Renal pelvis (tissue), 4 donors: Measurements from ENCODE around the gene ST6GALNAC3. TPM values are rescaled to one million over a fixed set of nuclear protein-coding genes. Genes with fewer than 3 reads are reported as not detected.
"Not testable (repeated sequence)": the region's sequence is repeated elsewhere in the genome, so short reads cannot be mapped to it uniquely, and the experiment has no call there.

Source experiments
- DNase-seq: peaks from one replicate; pipeline ENCODE4 v3.0.0-alpha.2; 2013
- polyA plus RNA-seq, 3 donors: library from polyadenylated mRNA; unstranded; fragments of 120-200 nt; gene quantifications; one replicate each; pipeline ENCODE4 v1.2.1, GENCODE V29; 2013; ENCODE audit not compliant: insufficient read length in 3 of 3

The ST6GALNAC3 gene
- polyA plus RNA-seq, 3 donors, result 81.7 to 82.8 (median 81.9) TPM

DNA sequence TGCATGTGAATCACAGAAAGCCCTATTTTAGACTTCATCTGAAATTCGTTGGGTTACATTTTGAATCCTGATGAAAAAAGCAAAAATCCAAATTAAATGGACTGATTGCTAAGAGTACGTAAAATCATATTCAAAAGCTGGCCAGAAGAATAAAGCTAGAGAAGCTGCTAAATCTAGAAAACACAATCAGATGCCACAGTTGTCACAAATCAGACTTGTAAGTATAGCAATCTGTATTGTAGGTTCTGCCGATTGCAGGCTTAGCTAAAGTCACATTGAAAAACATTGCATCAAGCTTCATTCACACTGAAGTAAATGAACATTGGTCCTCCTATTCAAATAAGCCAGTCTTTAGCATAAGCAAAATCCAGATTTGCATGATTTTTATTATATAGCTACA, 557.6 kb downstream of the ST6GALNAC3 start:
- DNase-seq, result no peak

DNA sequence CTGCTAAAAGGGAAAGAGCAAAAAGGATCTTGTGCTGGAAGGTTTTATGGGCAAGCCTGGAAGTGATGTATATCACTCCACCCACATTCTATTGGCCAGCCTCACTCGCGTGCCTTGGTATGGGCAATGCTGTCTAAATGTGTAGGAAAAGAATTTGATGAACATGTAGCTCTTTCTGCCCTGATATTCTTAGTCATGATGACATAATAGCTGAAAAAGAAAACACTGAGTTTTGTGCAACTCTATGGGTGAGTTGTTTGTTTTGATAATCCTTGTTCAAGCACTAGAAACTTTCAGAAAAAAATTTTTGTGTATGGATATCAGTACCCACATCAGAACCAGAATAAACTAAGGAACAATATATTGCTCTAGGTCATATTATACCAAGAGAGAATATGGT, 561.2 kb downstream of the ST6GALNAC3 start:
- no peak for DNase-seq

- DNase-seq, result no peak
These were observed 564.6 kb downstream of the ST6GALNAC3 start for GRCh38 chr1:76639181-76639580.

DNA sequence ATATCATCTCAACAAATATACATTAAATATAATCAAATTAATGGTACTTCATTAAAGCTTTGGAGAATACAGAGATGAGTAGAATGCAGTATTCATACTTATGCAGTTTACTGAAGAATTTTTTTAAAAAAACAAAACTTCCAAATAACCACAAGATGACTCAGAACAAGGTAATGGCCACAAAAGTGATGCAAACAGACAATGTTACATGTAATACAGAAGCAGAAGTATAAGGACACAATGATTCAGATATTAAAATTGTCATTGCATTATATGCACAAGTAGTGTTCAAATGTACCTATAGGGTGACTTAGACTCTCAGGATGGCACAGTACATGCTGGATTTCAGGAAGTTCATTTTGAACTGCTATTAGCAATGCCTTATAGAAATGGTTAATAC, 565.5 kb downstream of the ST6GALNAC3 start:
- no peak for DNase-seq

- no peak for DNase-seq
These were observed 566.2 kb downstream of the ST6GALNAC3 start for GRCh38 chr1:76640723-76641122.

GRCh38 chr1:76644139-76644538, 569.6 kb downstream of the ST6GALNAC3 start:
- DNase-seq, result no peak

GRCh38 chr1:76652860-76653259, 578.3 kb downstream of the ST6GALNAC3 start:
- not testable (repeated sequence) for DNase-seq

DNA sequence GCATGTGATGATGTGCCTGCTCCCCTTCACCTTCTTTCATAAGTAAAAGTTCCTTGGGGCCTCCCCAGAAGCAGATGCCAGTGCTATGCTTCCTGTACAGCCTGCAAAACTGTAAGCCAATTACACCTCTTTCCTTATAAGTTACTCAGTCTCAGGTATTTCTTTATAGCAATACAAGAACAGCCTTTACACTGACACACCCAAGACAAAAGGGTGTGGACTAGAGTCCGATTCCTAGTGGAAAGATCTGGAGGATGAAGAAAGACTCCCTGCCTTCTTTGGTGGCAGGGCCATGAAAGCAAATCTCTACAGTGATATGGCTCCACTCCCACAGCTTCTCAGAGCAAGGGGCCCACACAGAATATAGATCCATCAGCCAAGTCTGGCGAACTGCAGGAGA, 583.1 kb downstream of the ST6GALNAC3 start:
- DNase-seq, result no peak

DNA sequence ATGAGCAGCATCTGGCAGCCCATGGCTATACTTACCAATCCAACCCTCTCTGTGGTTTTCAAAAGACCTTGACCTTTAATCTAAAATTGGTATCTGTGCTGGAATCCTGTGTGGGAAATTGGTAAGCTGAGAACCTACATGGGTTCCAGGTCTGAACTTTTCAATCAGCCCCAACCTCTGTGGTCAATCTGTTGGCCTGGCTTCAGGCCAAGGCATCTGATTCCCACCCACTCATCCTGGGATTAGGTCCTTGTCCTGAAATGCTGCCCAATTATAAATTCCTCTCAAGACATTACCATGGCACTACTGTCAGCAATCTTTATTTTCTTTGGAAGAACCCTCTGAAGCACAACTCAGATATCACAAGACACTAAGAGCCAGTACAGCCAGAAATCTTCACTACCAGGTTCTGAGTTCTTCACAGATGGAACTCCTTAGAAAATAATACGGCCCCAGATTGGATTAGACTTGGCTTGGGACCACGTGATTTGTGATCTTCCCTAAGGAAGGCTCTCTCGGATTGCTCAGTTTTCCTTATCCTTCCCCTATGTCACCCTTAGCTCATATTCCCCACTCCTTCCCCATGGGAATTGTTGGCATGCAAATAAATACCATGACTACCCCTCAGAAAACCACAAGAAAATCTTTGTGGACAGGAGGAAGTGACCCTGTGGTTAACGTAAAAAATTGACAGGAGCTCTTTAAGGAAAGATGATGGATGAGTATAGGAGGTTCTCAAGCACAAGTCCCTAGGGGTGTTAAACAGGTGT, 584.8 kb downstream of the ST6GALNAC3 start:
- no peak for DNase-seq

DNA sequence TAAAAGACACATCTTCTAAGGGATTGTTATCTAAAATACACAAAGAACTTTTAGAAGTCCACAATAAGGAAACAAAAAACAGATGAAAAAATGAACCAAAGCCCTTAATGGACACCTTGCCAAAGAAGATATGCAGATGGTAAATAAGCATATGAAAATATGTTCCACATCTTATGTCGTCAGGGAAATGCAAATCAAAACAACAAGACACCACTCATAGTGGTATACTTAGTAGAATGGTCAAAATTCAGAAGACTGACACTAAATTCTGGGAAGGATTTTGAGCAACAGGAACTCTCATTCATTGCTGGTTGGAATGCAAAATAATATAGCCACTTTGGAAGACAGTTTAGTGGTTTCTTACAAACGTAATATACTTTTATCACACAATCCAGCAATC, 587.0 kb downstream of the ST6GALNAC3 start:
- no peak for DNase-seq

- no peak for DNase-seq
These were observed 592.0 kb downstream of the ST6GALNAC3 start for GRCh38 chr1:76666499-76666898.

- DNase-seq, result peak; percentile 73
These were observed 593.5 kb downstream of the ST6GALNAC3 start for GRCh38 chr1:76668046-76668445.

DNA sequence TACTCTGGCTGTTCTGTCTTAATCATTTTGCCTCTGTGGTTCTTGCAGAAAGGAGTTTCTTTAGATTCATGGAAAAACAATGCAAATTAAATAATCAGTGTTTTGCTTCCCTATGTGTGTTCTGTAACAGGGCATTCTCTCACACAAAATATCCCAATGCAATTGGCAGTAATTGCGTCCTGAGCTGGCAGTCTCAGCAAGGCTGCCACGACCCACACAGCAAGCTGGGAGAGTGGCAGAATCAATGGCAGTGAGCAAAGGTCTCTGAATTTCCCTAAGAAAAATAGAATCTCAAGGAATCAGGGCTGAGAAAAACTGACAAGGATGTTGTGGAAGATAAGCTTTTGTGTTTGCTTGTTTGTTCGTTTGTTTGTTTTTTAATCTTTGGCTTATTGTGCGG, 594.6 kb downstream of the ST6GALNAC3 start:
- no peak for DNase-seq

DNA sequence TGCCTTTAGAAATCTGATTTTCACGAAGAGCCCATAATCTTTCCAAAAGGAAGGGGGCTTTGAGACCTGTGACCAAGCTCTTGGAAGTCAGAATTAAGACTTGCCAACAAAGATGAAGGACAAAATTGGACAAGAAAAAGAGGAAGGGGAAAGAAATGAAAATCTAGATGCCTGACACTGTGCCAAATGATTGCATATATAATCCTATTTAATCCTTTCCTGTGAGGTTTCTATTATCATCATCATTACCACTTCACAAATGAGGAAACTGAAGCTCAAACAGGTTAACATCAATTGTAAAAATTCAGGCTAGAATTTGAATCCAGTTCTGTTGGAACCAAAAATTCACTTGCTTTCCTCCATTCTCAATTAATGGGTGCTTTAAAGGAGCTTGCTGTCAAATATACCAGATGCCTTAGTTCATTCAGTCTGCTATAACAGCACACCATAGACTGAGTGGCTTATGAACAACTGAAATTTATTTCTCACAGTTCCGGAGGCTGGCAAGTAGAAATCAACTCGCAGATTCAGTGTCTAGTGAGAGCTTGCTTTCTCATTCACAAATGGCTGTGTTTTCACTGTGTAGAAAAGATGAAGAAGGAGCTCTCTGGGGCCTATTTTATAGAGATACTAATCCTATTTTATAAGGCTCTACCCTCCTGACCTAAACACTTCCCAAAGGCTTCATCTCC, 595.2 kb downstream of the ST6GALNAC3 start:
- no peak for DNase-seq

DNA sequence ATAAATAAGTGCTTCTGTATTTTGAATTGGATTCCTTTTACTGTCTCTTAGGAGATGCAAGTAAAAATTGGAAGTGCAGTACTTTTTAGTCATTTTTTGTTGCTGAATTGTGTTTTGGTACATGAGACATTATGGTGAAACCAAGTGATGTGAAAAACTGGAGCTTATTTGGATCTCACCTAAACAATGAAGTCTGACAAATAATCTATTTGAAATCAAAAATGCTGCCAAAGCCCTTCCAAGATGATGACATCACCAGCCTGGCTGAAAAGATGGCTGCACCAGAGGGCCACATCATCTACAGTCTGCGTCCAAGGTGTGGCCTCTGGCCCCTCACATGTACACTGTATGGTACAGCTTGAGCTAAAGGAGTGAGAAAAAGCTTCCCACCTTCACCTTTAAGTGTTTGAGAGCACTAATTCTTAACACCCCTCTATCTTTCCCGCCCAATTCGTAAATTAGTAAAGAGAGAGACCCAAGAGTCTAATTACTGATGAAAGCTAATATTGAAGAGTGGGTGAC, 600.2 kb downstream of the ST6GALNAC3 start:
- DNase-seq, result no peak

- no peak for DNase-seq
These were observed 603.2 kb downstream of the ST6GALNAC3 start for GRCh38 chr1:76677416-76678405.

GRCh38 chr1:76679534-76680152, 605.1 kb downstream of the ST6GALNAC3 start:
- no peak for DNase-seq

- DNase-seq, result no peak
These were observed 606.1 kb downstream of the ST6GALNAC3 start for GRCh38 chr1:76680651-76681050.

DNA sequence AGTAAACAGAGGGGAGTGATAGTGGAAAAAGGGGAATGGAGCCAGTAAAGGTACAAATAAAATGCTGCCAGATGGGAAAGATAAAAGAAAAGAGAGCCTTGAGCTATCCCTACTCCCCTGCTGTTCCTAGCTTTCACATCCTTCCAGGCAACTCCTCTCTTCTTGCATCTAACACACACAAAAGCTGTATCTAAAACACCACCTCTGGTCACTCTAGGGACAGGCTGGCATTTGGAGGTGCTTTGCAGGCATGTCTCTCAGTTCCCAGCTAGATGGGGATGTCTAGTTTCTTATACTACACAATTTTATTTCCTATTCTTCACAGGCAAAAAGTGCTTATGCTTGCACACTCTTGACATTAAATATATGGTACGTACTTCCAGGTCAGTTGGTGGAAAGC, 607.6 kb downstream of the ST6GALNAC3 start:
- no peak for DNase-seq
